ENCODE measurements around the gene KLK7.

The KLK7 gene

GRCh38 chr19:50964266-50964665 lies 19.5 kb downstream of the KLK7 start:
- TF ChIP-seq ZNF8 (CRISPR knock-in tag; IDR thresholded peaks at IDR 0.05) (no peak), CSRNP3 (CRISPR knock-in tag; IDR thresholded peaks at IDR 0.05) (no peak), ZC3H10 (CRISPR knock-in tag; IDR thresholded peaks at IDR 0.05) (no peak), BACH2 (CRISPR knock-in tag; IDR thresholded peaks at IDR 0.05; ENCODE audit: borderline replicate concordance) (no peak), ESRRG (CRISPR knock-in tag; IDR thresholded peaks at IDR 0.05) (no peak), TOX (CRISPR knock-in tag; IDR thresholded peaks at IDR 0.05; ENCODE audit: borderline replicate concordance) (no peak), POU6F1 (CRISPR knock-in tag; IDR thresholded peaks at IDR 0.05; ENCODE audit: borderline replicate concordance, low read depth) (no peak), ARNTL (CRISPR knock-in tag; IDR thresholded peaks at IDR 0.05; ENCODE audit: borderline replicate concordance, low read depth) (no peak), ZFP3 (CRISPR knock-in tag; IDR thresholded peaks at IDR 0.05) (no peak), PATZ1 (CRISPR knock-in tag; IDR thresholded peaks at IDR 0.05; ENCODE audit: borderline replicate concordance) (no peak), CSDC2 (CRISPR knock-in tag; IDR thresholded peaks at IDR 0.05) (no peak), TCF4 (CRISPR knock-in tag; IDR thresholded peaks at IDR 0.05; ENCODE audit: borderline replicate concordance) (no peak), ISL1 (CRISPR knock-in tag; IDR thresholded peaks at IDR 0.05) (no peak)
- no peak for ATAC-seq

GRCh38 chr19:50963381-50963780 lies 20.3 kb downstream of the KLK7 start:
- no peak for ATAC-seq
- TF ChIP-seq TCF4 (CRISPR knock-in tag; IDR thresholded peaks at IDR 0.05; ENCODE audit: borderline replicate concordance) (no peak), BACH2 (CRISPR knock-in tag; IDR thresholded peaks at IDR 0.05; ENCODE audit: borderline replicate concordance) (no peak), GLIS3 (CRISPR knock-in tag; IDR thresholded peaks at IDR 0.05) (no peak), TSHZ2 (CRISPR knock-in tag; IDR thresholded peaks at IDR 0.05) (no peak), ESRRG (CRISPR knock-in tag; IDR thresholded peaks at IDR 0.05) (no peak), ZNF70 (CRISPR knock-in tag; IDR thresholded peaks at IDR 0.05) (no peak), OSR1 (CRISPR knock-in tag; IDR thresholded peaks at IDR 0.05) (no peak), ARNTL (CRISPR knock-in tag; IDR thresholded peaks at IDR 0.05; ENCODE audit: borderline replicate concordance, low read depth) (no peak), ZC3H10 (CRISPR knock-in tag; IDR thresholded peaks at IDR 0.05) (no peak), ZFP3 (CRISPR knock-in tag; IDR thresholded peaks at IDR 0.05) (no peak), ISL1 (CRISPR knock-in tag; IDR thresholded peaks at IDR 0.05) (no peak), CSDC2 (CRISPR knock-in tag; IDR thresholded peaks at IDR 0.05) (no peak), ZNF8 (CRISPR knock-in tag; IDR thresholded peaks at IDR 0.05) (no peak), TOX (CRISPR knock-in tag; IDR thresholded peaks at IDR 0.05; ENCODE audit: borderline replicate concordance) (no peak), ZNF565 (CRISPR knock-in tag; conservative IDR thresholded peaks at IDR 0.05; ENCODE audit: low read depth) (no peak), ZFP30 (CRISPR knock-in tag; IDR thresholded peaks at IDR 0.05) (no peak), PPARA (CRISPR knock-in tag; IDR thresholded peaks at IDR 0.05; ENCODE audit: borderline replicate concordance) (no peak), CSRNP3 (CRISPR knock-in tag; IDR thresholded peaks at IDR 0.05) (no peak)

GRCh38 chr19:50962245-50962644 lies 21.5 kb downstream of the KLK7 start:
- no peak for ATAC-seq
- TF ChIP-seq CSRNP3 (CRISPR knock-in tag; IDR thresholded peaks at IDR 0.05) (no peak), POU6F1 (CRISPR knock-in tag; IDR thresholded peaks at IDR 0.05; ENCODE audit: borderline replicate concordance, low read depth) (no peak), RARB (CRISPR knock-in tag; IDR thresholded peaks at IDR 0.05) (no peak), CREB5 (CRISPR knock-in tag; IDR thresholded peaks at IDR 0.05; ENCODE audit: low read depth) (no peak), OSR1 (CRISPR knock-in tag; IDR thresholded peaks at IDR 0.05) (no peak), BACH2 (CRISPR knock-in tag; IDR thresholded peaks at IDR 0.05; ENCODE audit: borderline replicate concordance) (no peak)
